ENCODE results near the gene MAN2A1. TPM values are rescaled to one million over a fixed set of nuclear protein-coding genes. Genes with fewer than 3 reads are reported as not detected.

Gene MAN2A1
- polyA plus RNA-seq, 2 of the 4 experiments (the other 2 are of a cell fraction), result 15.8 to 51.5 TPM

DNA sequence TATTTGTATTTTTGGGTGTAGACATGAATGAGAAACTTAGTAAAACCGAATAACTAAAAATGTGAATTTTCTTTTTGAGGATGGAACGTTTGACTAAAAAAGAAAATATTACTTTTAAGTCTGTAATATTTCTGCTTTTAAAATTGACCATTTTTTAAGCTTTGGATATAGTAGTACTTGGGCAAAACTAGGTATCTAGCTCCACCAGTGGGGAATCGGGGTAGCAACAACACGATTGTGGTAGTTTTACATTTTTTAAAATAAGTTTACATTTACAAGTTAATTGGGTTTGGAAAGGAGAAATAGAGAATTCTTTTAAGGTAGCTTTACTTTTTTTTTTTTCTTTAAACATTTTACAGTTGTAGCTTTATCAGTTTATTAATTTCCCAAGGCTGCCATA lies 154.4 kb downstream of the MAN2A1 start:
- ChIA-PET CTCF (interaction anchor here (0.6 to 2.5 kb wide), 3 partner anchors 22 to 153 kb away, joined by 4 to 9 read pairs (median 5); no protein-coding TSS in a partner anchor), POLR2A (no interaction called here)
- DNase-seq (ENCODE audit: low read depth in 1 of 2, low spot score in 1 of 2), result peak; percentile 13 to 16
- Histone ChIP-seq H3K9me3 (no peaks in the 10 kb centered on the region), H3K27ac (no peak overlapping the region), H3K4me2 (no peak overlapping the region), H3K4me3 (no peak overlapping the region), H3K4me1 (no peaks in the 10 kb centered on the region)
- TF ChIP-seq CHD2 (IDR thresholded peaks at IDR 0.05; ENCODE audit: low read length, partially characterized antibody) (no peak), EHF (CRISPR knock-in tag; IDR thresholded peaks at IDR 0.05) (no peak), CTCF (IDR thresholded peaks at IDR 0.05) (peak; percentile 33), ZC3H11A (IDR thresholded peaks at IDR 0.05) (no peak), BHLHE40 (IDR thresholded peaks at IDR 0.05; ENCODE audit: low read depth, low read length) (no peak), CBX2 (IDR thresholded peaks at IDR 0.05; ENCODE audit: borderline replicate concordance, low read depth) (no peak), SMC3 (IDR thresholded peaks at IDR 0.05) (peak; percentile 30; the same call in 1 of the 3 replicates), POLR2A (IDR thresholded peaks at IDR 0.05; ENCODE audit: low read length) (no peak), HOXB13 (CRISPR knock-in tag; IDR thresholded peaks at IDR 0.05; ENCODE audit: low read depth) (no peak), RAD21 (conservative IDR thresholded peaks at IDR 0.05 in 1 of 2, IDR thresholded peaks at IDR 0.05 in 1 of 2) (peak; percentile 57 to 63)
- TF ChIP-seq, protein P1, sequence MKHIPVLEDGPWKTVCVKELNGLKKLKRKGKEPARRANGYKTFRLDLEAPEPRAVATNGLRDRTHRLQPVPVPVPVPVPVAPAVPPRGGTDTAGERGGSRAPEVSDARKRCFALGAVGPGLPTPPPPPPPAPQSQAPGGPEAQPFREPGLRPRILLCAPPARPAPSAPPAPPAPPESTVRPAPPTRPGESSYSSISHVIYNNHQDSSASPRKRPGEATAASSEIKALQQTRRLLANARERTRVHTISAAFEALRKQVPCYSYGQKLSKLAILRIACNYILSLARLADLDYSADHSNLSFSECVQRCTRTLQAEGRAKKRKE (CRISPR knock-in tag; IDR thresholded peaks at IDR 0.05; ENCODE audit: low read depth), result no peak
- FAIRE-seq, result no peak
- peak in 1 of 2 experiments; percentile 52; a peak in 1 of 6 replicates for ATAC-seq
- 67% methylated on average over 4 of the region's 4 CpGs for WGBS (ENCODE audit: missing lambda C conversion rate)

DNA sequence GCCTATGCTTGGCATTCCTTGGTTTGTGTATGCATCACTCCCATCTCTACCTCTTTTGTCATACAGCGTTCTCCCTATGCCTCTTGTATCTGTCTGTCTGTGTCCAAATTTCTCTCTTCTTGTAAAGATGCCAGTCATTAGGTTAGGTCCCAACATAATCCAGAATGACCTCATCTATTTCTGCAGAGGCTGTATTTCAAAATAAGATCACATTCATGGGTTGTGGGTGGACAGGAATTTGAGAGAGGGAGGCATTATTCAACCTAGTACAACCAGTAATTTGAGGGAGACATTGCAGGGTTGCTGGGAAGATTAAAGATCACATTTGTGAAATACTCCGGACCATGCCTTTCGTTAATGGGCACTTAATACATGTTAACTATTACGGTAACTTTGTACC lies 155.0 kb downstream of the MAN2A1 start:
- no peaks in the 10 kb centered on the region for H3K9me3 ChIP-seq
- ChIA-PET CTCF (interaction anchor here (0.7 to 2.5 kb wide), 3 partner anchors 22 to 1203 kb away, joined by 3 to 9 read pairs (median 5); no protein-coding TSS in a partner anchor), POLR2A (no interaction called here)
- no peak for DNase-seq (ENCODE audit: low read depth in 1 of 2, low spot score in 1 of 2)
- no peak overlapping the region for H3K27ac ChIP-seq
- H3K4me1 ChIP-seq, result no peaks in the 10 kb centered on the region
- WGBS (ENCODE audit: missing lambda C conversion rate), result 90% methylated on average over 4 of the region's 4 CpGs
- FAIRE-seq, result no peak
- ATAC-seq, result no peak
- no peak overlapping the region for H3K4me3 ChIP-seq
- TF ChIP-seq POLR2A (IDR thresholded peaks at IDR 0.05; ENCODE audit: low read length) (no peak), JUN (IDR thresholded peaks at IDR 0.05) (no peak), RAD21 (conservative IDR thresholded peaks at IDR 0.05 in 1 of 2, IDR thresholded peaks at IDR 0.05 in 1 of 2) (no peak), EHMT2 (IDR thresholded peaks at IDR 0.05; ENCODE audit: low read depth) (no peak), HOXB13 (CRISPR knock-in tag; IDR thresholded peaks at IDR 0.05; ENCODE audit: low read depth) (no peak), TP53 (CRISPR knock-in tag; IDR thresholded peaks at IDR 0.05) (no peak), HOXB5 (CRISPR knock-in tag; IDR thresholded peaks at IDR 0.05) (no peak), RCOR1 (IDR thresholded peaks at IDR 0.05; ENCODE audit: low read depth, low read length) (no peak), HDAC2 (IDR thresholded peaks at IDR 0.05) (no peak), MAFK (IDR thresholded peaks at IDR 0.05; ENCODE audit: partially characterized antibody) (no peak), RNF2 (IDR thresholded peaks at IDR 0.05; ENCODE audit: borderline replicate concordance, low read depth) (no peak), CTCF (IDR thresholded peaks at IDR 0.05) (no peak), CBX8 (IDR thresholded peaks at IDR 0.05) (no peak), MYC (IDR thresholded peaks at IDR 0.05; ENCODE audit: borderline replicate concordance, low read length) (no peak), CEBPB (IDR thresholded peaks at IDR 0.05) (no peak)
- TF ChIP-seq, protein P2, sequence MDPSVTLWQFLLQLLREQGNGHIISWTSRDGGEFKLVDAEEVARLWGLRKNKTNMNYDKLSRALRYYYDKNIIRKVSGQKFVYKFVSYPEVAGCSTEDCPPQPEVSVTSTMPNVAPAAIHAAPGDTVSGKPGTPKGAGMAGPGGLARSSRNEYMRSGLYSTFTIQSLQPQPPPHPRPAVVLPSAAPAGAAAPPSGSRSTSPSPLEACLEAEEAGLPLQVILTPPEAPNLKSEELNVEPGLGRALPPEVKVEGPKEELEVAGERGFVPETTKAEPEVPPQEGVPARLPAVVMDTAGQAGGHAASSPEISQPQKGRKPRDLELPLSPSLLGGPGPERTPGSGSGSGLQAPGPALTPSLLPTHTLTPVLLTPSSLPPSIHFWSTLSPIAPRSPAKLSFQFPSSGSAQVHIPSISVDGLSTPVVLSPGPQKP (IDR thresholded peaks at IDR 0.05; ENCODE audit: low read depth, low read length), result no peak
- TF ChIP-seq, protein P1 (CRISPR knock-in tag; IDR thresholded peaks at IDR 0.05; ENCODE audit: low read depth), result no peak
- TF ChIP-seq, protein P3, sequence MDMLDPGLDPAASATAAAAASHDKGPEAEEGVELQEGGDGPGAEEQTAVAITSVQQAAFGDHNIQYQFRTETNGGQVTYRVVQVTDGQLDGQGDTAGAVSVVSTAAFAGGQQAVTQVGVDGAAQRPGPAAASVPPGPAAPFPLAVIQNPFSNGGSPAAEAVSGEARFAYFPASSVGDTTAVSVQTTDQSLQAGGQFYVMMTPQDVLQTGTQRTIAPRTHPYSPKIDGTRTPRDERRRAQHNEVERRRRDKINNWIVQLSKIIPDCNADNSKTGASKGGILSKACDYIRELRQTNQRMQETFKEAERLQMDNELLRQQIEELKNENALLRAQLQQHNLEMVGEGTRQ (IDR thresholded peaks at IDR 0.05), result no peak
- TF ChIP-seq, protein P4, sequence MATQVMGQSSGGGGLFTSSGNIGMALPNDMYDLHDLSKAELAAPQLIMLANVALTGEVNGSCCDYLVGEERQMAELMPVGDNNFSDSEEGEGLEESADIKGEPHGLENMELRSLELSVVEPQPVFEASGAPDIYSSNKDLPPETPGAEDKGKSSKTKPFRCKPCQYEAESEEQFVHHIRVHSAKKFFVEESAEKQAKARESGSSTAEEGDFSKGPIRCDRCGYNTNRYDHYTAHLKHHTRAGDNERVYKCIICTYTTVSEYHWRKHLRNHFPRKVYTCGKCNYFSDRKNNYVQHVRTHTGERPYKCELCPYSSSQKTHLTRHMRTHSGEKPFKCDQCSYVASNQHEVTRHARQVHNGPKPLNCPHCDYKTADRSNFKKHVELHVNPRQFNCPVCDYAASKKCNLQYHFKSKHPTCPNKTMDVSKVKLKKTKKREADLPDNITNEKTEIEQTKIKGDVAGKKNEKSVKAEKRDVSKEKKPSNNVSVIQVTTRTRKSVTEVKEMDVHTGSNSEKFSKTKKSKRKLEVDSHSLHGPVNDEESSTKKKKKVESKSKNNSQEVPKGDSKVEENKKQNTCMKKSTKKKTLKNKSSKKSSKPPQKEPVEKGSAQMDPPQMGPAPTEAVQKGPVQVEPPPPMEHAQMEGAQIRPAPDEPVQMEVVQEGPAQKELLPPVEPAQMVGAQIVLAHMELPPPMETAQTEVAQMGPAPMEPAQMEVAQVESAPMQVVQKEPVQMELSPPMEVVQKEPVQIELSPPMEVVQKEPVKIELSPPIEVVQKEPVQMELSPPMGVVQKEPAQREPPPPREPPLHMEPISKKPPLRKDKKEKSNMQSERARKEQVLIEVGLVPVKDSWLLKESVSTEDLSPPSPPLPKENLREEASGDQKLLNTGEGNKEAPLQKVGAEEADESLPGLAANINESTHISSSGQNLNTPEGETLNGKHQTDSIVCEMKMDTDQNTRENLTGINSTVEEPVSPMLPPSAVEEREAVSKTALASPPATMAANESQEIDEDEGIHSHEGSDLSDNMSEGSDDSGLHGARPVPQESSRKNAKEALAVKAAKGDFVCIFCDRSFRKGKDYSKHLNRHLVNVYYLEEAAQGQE (IDR thresholded peaks at IDR 0.05), result no peak
- H3K4me2 ChIP-seq, result no peak overlapping the region
